Jurkat, Clone E6-1 (cell line): ENCODE measurements around the gene P2RY2. TPM values are rescaled to one million over a fixed set of nuclear protein-coding genes. Genes with fewer than 3 reads are reported as not detected.
A peak's percentile ranks its signal among the peaks of the same experiment; 100 is the strongest.

Source experiments
- DNase-seq: peaks from one replicate; pipeline ENCODE4 v3.0.0-alpha.2; 2011; ENCODE audit warnings: low read depth, low spot score
- H3K4me3 ChIP-seq: 2 replicates; pipeline ENCODE4 v1.5.1; 2011; ENCODE audit warnings: mild to moderate bottlenecking, low read length, control low read depth, moderate library complexity
- polyA plus RNA-seq: library from polyadenylated mRNA; unstranded; fragments of >200 nt; gene quantifications from one replicate; pipeline ENCODE4 v1.2.1, GENCODE V29; 2012; ENCODE audit warnings: missing spikeins; ENCODE audit not compliant: insufficient read length, insufficient read depth

The P2RY2 gene
- not detected for polyA plus RNA-seq

DNA sequence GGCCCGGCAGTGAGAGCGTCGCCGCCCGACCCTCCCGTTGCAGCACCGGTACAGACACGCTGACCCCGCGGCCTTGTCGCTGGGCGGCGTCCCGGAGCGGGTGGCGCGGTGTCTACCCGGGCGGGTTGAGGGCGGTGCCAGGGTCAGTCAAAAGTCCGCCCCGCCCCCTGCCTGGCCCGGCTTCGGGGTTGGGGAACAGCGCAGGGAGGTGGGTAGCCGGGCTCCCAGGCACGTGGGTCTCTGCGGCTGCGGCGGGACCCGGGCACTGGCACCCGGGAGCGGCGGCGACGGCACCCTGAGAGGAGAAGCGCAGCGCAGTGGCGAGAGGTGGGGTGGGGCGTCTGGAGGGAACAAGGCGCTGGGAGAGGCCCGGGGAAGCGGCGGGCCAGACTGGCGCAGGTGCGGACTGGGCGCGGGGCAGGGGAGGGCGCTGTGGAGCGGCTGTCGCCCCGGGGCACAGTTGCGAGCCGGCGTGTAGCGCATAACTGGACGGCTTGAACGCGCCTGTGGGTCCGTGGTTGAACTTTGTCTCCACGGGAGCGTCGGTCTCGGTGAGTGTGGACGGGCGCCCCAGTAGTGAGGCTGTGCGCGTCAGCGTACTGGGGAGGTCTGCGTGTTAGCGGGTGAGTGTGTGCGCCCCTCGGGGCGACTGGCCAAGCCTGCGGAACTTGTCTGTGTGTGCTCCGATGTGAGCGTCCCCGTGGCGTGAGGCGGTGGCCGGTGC is at the start of gene P2RY2:
Gene P2RY2 (plus strand): TSS at position 176 of the 724 bp plus-strand sequence. CDS start 15,879 bp downstream, outside the sequence.
- H3K4me3 ChIP-seq: no peak within 1 kb of the TSS
- DNase-seq: no peak

DNA sequence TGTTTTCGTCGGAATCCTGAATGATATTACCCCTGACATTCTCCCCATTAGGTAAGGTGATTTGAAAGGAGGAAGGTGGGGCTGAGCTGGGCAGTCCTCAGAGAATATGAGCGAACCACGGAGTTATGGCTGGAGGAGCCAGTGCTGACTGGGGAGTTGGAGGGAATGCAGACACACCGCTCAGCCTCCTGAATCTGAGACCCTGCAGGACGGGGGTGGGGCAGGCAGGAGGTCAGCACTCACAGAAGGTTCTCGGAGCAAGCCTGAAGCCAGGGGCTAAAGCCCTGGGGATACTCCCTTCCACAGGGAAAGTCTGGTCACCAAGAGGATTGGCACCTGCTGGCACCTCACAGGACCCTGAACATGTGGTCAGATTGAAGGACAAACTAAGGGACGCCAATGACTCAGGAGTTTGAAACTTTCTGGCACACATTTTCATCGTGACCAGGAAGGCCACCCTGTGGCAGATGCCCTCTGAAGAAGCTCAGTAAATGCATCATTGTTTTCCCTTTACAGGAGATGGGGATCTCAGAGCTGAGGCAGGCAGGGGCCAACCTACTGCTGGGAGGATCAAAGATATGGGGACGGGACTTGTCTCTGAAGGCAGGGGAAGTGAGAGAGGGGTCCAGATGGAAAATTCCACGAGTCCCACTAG is 49.0 kb upstream of the P2RY2 start:
- DNase-seq: no peak
- no peak overlapping the region for H3K4me3 ChIP-seq

DNA sequence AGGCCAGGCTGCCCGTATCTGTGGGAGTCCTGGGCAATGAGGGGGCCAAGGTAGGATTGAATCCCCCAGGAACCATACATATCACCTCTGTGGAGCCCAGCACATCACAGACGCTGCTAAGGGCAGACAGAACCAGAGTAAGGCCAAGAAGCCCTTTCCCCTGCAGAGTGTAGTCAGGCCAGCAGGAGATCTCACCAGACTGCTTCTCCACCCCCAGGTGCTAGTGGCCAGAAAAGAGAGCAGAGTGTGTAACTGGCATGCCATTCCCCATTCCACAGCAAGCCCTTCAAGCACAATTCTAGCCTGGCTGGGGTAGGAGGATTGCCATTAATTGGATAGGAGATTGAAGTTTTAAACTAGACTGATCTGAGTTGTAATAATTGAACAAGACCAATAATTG is 47.9 kb upstream of the P2RY2 start:
- no peak for DNase-seq
- no peak overlapping the region for H3K4me3 ChIP-seq

DNA sequence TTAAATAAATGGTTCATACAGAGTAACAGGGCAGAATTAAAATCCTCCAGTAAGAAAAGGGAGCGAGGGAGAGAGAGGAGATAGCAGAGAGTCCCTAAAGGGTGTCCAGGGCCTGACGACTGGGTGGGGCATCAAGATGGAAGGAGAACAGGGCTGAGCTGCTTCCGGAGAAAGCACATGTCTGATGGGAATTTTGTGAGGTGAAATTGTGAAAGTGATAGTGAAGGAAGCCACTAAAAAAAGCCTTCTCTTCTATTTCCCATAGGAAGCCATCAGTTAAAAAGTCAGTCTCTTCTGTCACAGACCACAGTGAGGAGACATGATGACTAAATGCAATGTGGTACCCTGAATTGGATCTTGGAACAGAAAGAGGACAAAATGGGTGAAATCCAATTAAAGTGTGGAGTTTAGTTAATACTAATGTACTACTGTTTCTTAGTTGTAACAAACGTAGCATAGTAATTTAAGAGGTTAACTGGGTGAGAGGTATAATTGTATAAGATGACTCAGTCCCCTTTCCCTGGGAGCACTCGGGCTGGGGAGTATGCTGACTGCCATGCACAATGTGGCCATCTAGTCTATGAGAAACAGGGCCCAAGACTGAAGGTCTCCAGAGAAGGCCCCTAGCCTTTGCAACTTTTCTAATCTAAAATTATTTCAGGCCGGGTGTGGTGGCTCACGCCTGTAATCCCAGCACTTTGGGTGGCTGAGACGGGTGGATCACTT is 46.5 kb upstream of the P2RY2 start:
- no peak overlapping the region for H3K4me3 ChIP-seq
- DNase-seq: no peak

DNA sequence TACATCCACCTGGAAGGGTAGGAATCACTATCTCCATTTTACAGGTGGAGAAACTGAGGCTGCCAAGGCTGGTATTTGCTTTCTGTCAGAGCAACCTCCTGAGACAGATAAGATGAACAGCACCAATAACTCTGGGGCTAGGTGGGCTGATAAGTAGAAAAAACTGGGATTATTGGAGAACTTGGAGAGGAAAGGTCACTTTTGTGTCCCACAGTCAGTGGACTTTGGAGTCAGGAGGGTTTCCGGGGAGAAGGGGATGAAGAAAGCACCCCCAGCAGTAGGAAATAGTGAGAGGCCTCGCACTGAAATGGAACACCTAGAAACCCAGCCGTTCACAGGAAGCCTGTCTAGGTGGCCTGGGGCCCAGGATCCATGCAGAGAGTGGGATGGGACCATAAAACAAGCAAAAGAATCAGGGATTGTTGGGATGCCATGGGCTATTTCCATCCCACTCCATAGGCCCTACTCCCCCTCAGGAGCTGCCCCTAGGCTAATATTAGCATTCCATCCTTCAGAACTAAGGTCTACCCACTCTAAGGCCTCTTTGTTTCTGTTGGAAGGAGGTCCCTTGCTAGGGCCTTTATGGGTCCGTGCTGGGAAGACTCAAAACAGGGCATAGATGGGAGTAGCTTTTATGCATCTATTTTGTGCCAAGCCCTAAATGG is 45.0 kb upstream of the P2RY2 start:
- H3K4me3 ChIP-seq: no peak overlapping the region
- no peak for DNase-seq

DNA sequence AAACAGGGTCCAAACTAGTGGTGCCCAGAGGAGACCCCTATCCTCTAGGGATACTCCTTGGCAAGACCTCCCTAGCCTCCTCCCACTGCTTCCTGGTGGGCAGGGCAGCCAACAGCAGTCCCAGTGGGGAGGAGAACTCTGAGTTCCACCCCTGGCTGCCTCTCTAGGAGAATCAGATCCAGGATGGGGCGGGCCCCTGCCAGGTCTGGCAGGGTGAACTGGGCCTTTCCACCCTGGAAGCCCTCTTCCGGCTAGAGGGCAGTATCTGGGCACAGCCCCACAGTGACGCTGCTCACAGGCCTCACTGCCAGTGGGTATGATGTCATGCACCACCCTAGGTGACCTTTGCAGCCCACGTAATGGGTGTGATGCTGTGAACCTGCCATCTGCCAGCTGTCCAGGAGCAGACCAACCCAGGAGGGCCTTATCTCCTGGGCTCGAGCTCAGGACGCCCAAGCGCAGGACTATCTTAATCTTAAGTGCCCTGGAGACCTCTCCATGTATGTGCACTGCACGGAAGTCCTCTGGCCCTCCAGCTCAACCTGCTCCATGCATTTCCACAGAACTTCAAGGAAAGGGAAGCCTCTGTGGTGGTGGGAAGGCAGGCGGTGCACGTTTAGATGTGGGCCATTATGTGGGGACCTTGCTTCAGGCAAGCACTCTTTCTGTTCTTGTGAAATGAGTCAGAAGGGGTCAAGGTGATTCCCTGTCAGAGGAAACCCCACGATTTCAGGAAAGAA is 44.2 kb upstream of the P2RY2 start:
- no peak for DNase-seq

DNA sequence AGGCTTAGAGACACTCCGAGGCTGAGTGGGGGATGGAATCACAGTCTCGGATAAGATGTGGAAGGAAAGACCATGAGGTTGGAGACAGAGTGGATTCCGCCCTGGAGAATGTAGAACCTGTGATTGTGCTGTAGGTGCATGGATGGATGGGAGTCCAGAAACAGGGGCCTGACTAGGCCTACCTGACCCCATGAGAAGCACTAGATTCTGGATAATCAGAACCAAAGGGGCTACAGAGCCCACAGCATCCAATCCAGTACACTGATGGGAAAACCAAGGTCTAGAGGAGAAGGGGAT is 43.6 kb upstream of the P2RY2 start:
- DNase-seq: no peak
- H3K4me3 ChIP-seq: no peak overlapping the region

More for the DNA sequence above, 44.2 kb upstream of the P2RY2 start:
- H3K4me3 ChIP-seq: no peak overlapping the region

DNA sequence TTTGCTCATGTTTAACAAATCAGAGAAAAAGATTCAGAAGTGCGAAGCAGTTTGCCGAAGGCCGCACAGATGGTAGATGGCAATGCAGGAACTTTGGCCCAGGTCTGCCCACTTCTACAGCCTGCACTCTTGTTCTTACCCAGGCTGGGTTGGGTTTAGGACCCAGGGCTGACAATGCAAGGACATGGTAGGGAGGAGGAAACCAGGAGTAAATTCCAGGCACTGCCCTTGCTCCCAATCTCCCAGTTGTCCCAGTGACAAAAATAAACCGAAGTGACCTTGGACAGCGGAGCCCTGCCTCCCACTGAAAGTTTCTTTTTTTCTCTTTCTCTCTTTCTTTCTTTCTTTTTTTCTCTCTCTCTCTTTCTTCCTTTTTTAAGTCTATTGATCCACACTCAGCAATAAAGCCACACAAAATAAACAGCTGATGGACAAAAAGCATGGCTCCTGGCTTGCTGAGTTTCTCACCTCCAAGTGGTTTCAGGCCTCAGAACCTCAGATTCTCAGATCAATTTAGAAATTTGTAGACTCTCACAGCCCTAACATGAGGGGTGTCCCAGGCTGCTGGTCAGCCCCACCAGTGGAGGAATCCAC is 42.4 kb upstream of the P2RY2 start:
- no peak overlapping the region for H3K4me3 ChIP-seq
- DNase-seq: no peak

DNA sequence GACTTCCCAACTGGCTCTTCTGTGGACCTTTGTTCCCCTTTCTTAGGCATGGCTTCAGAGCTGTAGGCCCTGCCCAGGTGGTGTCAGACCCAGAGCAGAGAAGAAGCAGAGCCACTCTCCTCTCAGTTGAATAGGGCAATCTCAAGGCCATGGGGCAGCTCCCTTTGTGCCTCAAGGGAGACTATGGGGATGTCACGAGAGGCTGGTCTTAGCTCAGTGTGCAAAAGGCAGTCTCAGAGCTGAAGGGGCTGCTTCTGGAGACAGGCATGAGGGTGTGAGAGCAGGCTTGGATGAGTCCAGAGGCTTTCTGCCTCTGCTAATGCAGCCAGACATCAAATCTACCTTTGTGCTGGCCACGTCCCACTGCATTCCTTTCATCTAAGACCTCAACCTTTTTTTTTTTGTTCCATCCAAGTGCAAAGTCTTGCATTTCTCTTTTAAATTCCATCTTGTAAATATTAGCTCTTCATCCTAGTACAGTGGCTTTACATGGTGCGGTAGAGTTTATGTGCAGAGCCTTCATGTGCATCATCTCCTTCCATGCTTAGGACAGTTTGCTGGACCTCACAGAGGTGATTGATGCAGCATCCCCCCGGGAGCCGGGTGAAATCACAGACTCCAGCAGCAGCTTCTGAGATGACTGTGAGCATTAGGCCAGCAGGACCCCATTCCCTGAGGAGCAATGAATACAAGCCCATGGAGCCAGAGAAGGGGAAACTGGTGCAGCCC is 41.8 kb upstream of the P2RY2 start:
- no peak for DNase-seq
- no peak overlapping the region for H3K4me3 ChIP-seq

DNA sequence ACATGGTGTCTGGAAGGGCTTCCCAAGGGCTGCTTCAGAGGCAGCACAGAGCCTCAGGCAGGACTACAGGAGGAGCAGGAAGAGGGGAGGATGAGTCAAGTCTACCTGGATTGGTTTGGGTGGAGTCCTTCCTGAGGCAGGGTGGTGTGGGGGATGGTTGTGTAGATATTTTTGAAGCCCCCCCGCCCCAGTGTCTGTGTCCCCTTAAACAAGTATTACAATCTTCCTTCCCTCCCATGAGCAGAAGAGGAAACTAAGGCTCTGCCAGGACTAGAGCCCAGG is 41.3 kb upstream of the P2RY2 start:
- no peak overlapping the region for H3K4me3 ChIP-seq

DNA sequence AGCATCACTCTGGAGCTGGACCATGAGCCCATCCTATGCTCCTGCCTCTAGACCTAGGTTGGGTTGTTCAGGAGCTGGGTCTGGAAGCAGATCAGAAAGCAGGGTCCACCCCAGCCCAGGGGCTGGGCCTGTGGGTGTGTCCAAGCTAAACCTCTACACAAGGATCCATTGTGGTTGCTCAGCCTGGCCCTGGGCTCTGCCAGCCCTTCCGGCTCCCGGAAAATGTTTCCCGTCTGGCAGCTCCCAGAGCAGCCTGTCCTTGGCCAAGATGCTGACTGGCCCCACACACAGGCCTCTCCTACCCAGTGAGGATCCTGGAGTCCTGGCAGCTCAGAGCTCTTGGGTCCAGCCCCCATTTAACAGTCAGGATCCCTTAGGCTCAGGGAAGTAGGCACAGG is 40.7 kb upstream of the P2RY2 start:
- H3K4me3 ChIP-seq: no peak overlapping the region
- no peak for DNase-seq

More for the DNA sequence above, 41.3 kb upstream of the P2RY2 start:
- DNase-seq: no peak

DNA sequence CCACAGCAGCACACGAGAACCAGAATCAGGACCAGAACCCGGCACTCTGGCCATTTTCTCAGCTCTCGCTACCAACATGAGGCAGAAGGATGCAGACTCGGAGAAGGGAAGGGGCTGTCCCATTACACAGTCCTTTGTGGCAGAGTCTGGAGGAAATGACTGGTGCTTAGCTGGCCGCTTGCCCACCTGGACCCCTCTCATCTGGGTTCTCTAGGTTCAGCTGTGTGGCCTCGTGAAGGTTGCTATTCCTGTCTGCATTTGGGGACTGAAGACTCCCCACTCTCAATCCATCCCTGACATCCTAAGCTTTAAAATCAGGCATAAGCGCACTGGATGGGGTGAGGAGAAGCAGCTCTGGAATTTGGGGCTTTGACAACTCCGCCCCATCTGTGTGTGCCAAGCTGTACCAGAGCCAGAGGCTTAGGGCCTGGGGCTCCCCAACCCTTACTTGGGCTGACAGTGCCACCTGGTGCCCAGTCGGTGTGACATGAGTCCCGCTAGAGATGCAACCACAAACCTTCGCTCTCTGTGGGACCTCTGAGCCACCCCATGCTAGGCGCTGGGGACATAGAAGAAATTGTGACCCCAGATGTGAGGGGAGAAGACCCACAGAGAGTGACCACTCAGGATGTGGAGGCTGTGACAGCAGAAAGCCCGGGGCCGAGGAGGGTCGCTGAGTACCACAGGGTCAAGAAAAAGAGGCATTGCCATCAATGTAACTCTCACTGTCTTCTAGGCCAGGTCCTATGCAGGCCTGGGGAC is 40.1 kb upstream of the P2RY2 start:
- DNase-seq: peak; percentile 77
- H3K4me3 ChIP-seq: no peak overlapping the region

DNA sequence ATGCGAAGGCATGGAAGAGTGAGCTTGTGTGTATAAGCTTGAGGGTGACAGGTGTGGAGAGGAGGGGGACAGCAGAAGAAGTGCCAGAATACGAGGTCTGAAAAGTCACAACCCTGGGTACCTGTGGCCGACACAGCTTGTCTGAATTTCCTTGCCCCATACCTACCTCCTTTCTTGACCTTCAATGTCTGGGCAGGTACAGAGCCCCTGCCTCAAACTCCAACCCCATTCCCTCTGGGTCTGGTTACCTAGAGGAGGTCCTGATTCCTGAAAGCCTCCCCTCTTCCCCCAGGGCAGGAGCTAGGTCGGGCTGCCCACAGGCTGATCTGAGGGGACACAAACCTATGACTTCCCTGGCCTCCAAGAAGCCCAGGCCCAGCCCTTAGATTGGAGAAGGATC is 39.4 kb upstream of the P2RY2 start:
- no peak for DNase-seq
- H3K4me3 ChIP-seq: no peak overlapping the region

DNA sequence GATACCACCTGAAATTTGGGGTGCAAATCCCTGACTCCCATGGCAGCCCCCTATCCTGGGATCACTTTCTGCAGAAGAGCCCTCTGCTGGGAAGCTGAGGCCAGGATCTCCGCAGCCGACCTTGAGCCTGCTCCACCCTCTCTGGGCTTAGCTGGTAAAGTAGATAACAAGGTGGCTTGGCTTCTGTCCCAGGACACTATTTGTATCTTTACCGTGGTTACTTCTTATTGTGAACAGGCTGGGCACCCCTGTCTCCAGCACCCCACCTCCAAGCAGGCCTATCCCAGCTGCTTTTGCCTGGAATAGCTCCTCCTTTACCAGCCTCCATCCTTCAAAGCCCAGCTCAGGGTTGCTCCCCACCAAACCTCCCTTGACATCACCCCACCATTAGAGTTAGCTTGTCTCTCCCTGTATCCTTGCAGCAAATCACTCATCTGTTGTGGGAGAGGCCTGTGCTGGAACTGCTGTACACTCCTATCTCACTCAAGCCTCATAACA is 35.2 kb upstream of the P2RY2 start:
- H3K4me3 ChIP-seq: no peak overlapping the region

DNA sequence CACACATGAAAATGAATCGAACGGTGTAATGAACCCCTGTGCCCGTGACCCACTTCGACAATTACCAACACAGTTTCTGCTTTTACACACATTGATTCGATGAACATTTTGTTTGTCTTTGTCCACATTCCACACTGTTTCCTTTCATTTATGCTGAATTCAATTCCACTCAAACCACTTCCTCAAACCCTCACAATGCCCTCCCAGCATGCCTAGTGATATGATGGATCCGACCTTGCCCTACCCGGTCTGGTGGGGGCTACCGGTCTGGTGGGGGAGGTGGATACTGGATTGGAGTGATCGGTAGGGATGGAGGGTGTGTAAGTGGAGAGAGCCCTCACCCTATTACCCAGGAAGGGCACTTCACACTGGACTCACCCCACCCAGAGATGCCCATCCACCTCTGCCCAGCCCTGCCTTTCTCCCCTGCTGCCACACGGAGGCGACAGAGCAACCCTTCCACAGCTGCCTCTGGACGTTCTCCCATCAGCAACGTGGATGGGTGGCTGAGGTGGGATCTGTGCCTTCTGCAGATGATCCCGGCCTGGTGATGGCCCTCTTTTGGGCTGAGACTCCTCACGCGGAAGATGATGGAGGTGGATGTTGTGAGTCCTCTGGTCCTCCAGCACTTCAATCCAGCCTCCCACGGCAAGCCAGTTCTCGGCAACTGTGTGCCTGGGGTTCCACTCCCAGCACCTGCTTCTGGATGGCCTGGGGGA is 33.0 kb upstream of the P2RY2 start:
- H3K4me3 ChIP-seq: no peak overlapping the region
- no peak for DNase-seq

More for the DNA sequence above, 35.2 kb upstream of the P2RY2 start:
- no peak for DNase-seq

DNA sequence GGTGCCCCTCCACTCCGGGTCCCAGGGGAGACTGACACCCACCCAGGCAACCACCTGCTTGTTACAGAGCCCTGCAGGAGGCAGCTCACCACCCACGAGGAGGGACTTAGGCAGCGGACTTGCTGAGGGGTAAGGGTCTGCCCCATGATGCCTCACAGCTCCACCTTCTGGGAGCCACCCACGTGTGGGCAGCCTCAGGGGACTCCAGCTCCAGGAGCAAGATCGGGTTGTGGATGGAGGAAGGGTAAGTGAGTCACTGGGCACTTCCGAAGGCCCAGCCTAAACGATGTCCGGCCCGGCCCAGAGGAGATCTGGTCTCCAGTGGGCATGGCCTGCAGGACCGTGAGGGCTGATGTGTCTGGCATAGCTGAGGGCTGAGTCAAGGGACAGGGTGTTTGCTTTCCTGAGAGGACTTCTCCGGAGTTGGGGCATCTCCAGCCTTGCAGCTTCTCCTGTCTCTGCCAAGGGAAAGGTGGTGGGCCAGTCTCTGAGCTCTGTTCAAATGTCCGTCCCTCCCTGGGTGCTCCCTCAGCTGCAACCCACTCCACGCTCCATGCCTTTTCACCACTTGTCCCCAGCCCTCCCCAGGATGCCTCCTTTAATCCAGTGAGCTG is 32.3 kb upstream of the P2RY2 start:
- DNase-seq: no peak
- no peak overlapping the region for H3K4me3 ChIP-seq
